22Rv1 (cell line): Measurements from ENCODE around the gene SRSF9.

Experiments
- CTCF ChIP-seq: fragments of 450-650 bp; IDR thresholded peaks from 2 replicates; pipeline ENCODE4 v1.5.1; 2017; ENCODE audit warnings: mild to moderate bottlenecking
- ZFX ChIP-seq: fragments of 450-650 bp; IDR thresholded peaks from 2 replicates; pipeline ENCODE4 v1.6.1; 2017; ENCODE audit warnings: antibody characterized with exemption, borderline replicate concordance

- TF ChIP-seq CTCF (no peak), ZFX (no peak)
Observed at GRCh38 chr12:120453060-120453750, 16.3 kb downstream of the SRSF9 start.
